H54 (cell line): ENCODE measurements around the gene MOB2.

ENCODE experiments used
- DNase-seq: peaks from one replicate; pipeline ENCODE4 v3.0.0; 2011; ENCODE audit warnings: low spot score, mixed read lengths; ENCODE audit not compliant: insufficient read length
- FAIRE-seq: peaks from 3 replicates; lab custom pipeline; 2011; peaks lifted over from hg19 to GRCh38; lab: Jason Lieb, UNC
- POLR2A ChIP-seq: IDR thresholded peaks from 2 replicates; pipeline ENCODE4 v1.6.1; 2011; ENCODE audit warnings: low read depth, mild to moderate bottlenecking, low read length

MOB2 gene

GRCh38 chr11:1460986-1461825, 25.4 kb downstream of the MOB2 start:
- FAIRE-seq = no peak
- no peak for DNase-seq
- TF ChIP-seq POLR2A = no peak

- FAIRE-seq (no peak), DNase-seq (no peak)
- TF ChIP-seq POLR2A = no peak
Observed at GRCh38 chr11:1460396-1460985, 26.1 kb downstream of the MOB2 start.

- DNase-seq = no peak
- TF ChIP-seq POLR2A = no peak
- no peak for FAIRE-seq
Observed at GRCh38 chr11:1459764-1460395, 26.7 kb downstream of the MOB2 start.

GRCh38 chr11:1459219-1459575, 27.4 kb downstream of the MOB2 start:
- no peak for TF ChIP-seq POLR2A
- no peak for FAIRE-seq
- no peak for DNase-seq

GRCh38 chr11:1458340-1459218, 28.0 kb downstream of the MOB2 start:
- DNase-seq = no peak

GRCh38 chr11:1457856-1458255, 28.7 kb downstream of the MOB2 start:
- TF ChIP-seq POLR2A = no peak
- DNase-seq = no peak
- no peak for FAIRE-seq

More at GRCh38 chr11:1458340-1459218, 28.0 kb downstream of the MOB2 start:
- TF ChIP-seq POLR2A = no peak
- no peak for FAIRE-seq

GRCh38 chr11:1457326-1457680, 29.3 kb downstream of the MOB2 start:
- no peak for DNase-seq
- no peak for TF ChIP-seq POLR2A
- no peak for FAIRE-seq

- FAIRE-seq (no peak), DNase-seq (no peak)
- no peak for TF ChIP-seq POLR2A
Observed at GRCh38 chr11:1456596-1457325, 29.8 kb downstream of the MOB2 start.

GRCh38 chr11:1456176-1456575, 30.4 kb downstream of the MOB2 start:
- DNase-seq (no peak), FAIRE-seq (no peak)
- no peak for TF ChIP-seq POLR2A

- no peak for TF ChIP-seq POLR2A
- no peak for DNase-seq
- no peak for FAIRE-seq
Observed at GRCh38 chr11:1455763-1456060, 30.9 kb downstream of the MOB2 start.

GRCh38 chr11:1455032-1455762, 31.4 kb downstream of the MOB2 start:
- no peak for FAIRE-seq
- no peak for TF ChIP-seq POLR2A
- DNase-seq = no peak

- FAIRE-seq = no peak
- no peak for DNase-seq
- no peak for TF ChIP-seq POLR2A
Observed at GRCh38 chr11:1454576-1454975, 32.0 kb downstream of the MOB2 start.
